HEK293T (cell line): Measurements from ENCODE around the gene FANCI.

ENCODE experiments used
- CTCF ChIA-PET: fragments of 350-600 bp; formaldehyde crosslinking; extraction: SDS; loops from one replicate; lab custom pipeline; 2021; ENCODE audit warnings: antibody characterized with exemption, inconsistent platforms; lab: Yijun Ruan, JAX
- POLR2A ChIA-PET: fragments of 350-600 bp; formaldehyde crosslinking; extraction: SDS; loops from one replicate; lab custom pipeline; 2020; ENCODE audit warnings: antibody characterized with exemption, inconsistent platforms; lab: Yijun Ruan, JAX
- DNase-seq: peaks from one replicate; pipeline ENCODE4 v3.0.0; 2012; ENCODE audit warnings: mixed read lengths; ENCODE audit errors: extremely low spot score
- ARNT ChIP-seq: fragments of 450-650 bp; IDR thresholded peaks from 2 replicates; pipeline ENCODE4 v1.6.1; 2017; ENCODE audit warnings: mild to moderate bottlenecking
- BHLHE40 ChIP-seq: fragments of 450-650 bp; IDR thresholded peaks from 2 replicates; pipeline ENCODE4 v1.6.1; 2016; ENCODE audit warnings: mild to moderate bottlenecking, moderate library complexity, borderline replicate concordance
- CTBP1 ChIP-seq: fragments of 450-650 bp; IDR thresholded peaks from 2 replicates; pipeline ENCODE4 v1.6.1; 2016; ENCODE audit warnings: borderline replicate concordance
- ELF4 ChIP-seq: fragments of 450-650 bp; IDR thresholded peaks from 2 replicates; pipeline ENCODE4 v1.6.1; 2017; ENCODE audit warnings: antibody characterized with exemption
- FOXA1 ChIP-seq: fragments of 450-650 bp; IDR thresholded peaks from 2 replicates; pipeline ENCODE4 v1.6.1; 2016; ENCODE audit warnings: mild to moderate bottlenecking
- FOXK2 ChIP-seq: fragments of 450-650 bp; IDR thresholded peaks from 2 replicates; pipeline ENCODE4 v1.6.1; 2016; ENCODE audit warnings: mild to moderate bottlenecking
- FOXM1 ChIP-seq: fragments of 450-650 bp; IDR thresholded peaks from 2 replicates; pipeline ENCODE4 v1.6.1; 2017; ENCODE audit warnings: mild to moderate bottlenecking, borderline replicate concordance
- HDGF ChIP-seq: fragments of 450-650 bp; IDR thresholded peaks from 2 replicates; pipeline ENCODE4 v1.6.1; 2017; ENCODE audit warnings: antibody characterized with exemption, borderline replicate concordance
- L3MBTL2 ChIP-seq: fragments of 450-650 bp; conservative IDR thresholded peaks from 2 replicates; pipeline ENCODE4 v1.6.1; 2016; ENCODE audit warnings: mild to moderate bottlenecking
- LEF1 ChIP-seq: fragments of 450-650 bp; IDR thresholded peaks from 2 replicates; pipeline ENCODE4 v1.6.1; 2017; ENCODE audit warnings: mild to moderate bottlenecking, borderline replicate concordance
- NFRKB ChIP-seq: fragments of 450-650 bp; IDR thresholded peaks from 2 replicates; pipeline ENCODE4 v1.6.1; 2016; ENCODE audit warnings: mild to moderate bottlenecking, moderate library complexity
- PKNOX1 ChIP-seq: fragments of 450-650 bp; IDR thresholded peaks from 2 replicates; pipeline ENCODE4 v1.6.1; 2016
- SP1 ChIP-seq: fragments of 450-650 bp; IDR thresholded peaks from 2 replicates; pipeline ENCODE4 v1.6.1; 2017
- SUZ12 ChIP-seq: fragments of 450-650 bp; IDR thresholded peaks from 2 replicates; pipeline ENCODE4 v1.6.1; 2016; ENCODE audit warnings: mild to moderate bottlenecking
- TARDBP ChIP-seq: fragments of 450-650 bp; IDR thresholded peaks from 2 replicates; pipeline ENCODE4 v1.6.1; 2016
- ZNF384 ChIP-seq: fragments of 450-650 bp; IDR thresholded peaks from 2 replicates; pipeline ENCODE4 v1.6.1; 2016

Gene FANCI

DNA sequence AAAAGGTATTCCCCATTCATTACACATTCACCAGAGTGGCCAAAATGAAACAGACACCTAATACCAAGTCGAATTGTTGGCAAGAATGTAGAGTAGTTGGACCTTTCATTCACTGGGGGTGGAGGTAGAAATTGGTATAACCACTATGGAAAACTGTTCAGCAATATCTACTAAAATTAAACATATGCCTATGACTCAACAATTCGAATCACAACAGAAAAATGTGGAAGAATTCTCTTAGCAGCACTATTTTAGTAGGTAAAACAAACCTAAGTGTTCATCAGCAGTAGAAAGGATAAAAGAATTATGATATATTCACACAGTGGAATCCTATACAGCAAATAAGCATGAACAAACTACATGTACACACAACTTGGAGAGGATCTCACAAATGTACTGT, 60.2 kb downstream of the FANCI start:
- DNase-seq = no peak
- CTCF ChIA-PET = no interaction called here
- no peak for TF ChIP-seq FOXA1
- no peak for TF ChIP-seq ELF4
- TF ChIP-seq SUZ12 = no peak
- no peak for TF ChIP-seq NFRKB
- no peak for TF ChIP-seq FOXK2
- TF ChIP-seq PKNOX1 = no peak
- TF ChIP-seq SP1 = no peak
- POLR2A ChIA-PET = no interaction called here

DNA sequence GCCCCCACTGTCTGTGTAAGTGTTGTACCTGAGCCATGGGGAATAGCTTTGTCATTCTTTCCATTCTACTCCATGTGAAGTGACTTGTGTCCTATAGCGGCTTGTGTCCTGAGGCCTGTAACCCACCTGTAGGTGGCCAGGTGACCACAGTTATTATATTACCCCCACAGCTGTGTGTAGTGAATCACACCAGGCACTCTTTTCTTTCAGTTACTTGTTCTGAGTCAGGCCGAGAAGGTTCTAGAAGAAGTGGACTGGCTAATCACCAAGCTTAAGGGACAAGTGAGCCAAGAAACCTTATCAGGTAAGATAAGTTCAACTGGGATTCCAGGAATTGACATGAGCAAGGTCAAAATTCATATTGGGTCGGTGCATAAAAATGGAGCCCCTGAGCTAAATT, 61.6 kb downstream of the FANCI start:
- TF ChIP-seq ZNF384 = no peak
- no peak for TF ChIP-seq NFRKB
- DNase-seq = no peak
- POLR2A ChIA-PET = no interaction called here
- CTCF ChIA-PET = no interaction called here

DNA sequence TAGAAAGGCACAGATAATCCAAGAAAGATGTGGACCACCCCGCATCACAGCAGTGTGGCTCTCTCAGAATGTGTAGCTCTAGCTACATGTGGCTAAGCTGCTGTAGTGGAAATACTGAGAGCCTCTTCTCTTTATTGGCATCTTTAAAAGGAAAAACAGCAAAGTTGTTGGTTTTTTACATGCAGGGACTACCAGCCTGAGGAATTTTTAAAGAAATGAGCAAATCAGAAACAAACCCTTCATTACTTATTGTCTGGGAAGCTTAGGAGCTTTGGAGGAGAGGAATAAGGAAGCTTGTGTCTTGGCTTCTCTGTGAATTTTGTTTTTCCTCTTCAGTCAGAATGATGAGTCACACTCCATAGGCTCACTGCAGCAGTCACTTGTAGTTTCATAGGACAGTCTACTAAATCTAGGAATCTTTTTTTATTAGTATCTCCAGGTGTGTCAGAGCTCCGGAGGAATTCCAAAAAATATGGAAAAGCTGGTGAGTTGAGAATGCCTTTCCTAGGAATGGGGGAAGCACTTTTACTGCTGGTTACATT, 63.3 kb downstream of the FANCI start:
- DNase-seq = no peak
- POLR2A ChIA-PET = no interaction called here
- CTCF ChIA-PET = interaction anchor here (1.7 kb wide), 1 partner anchor 100 kb away, joined by 7 read pairs; no protein-coding TSS in a partner anchor
- no peak for TF ChIP-seq PKNOX1
- no peak for TF ChIP-seq NFRKB
- TF ChIP-seq ZNF384 = no peak
- no peak for TF ChIP-seq HDGF
- TF ChIP-seq ARNT = no peak
- no peak for TF ChIP-seq FOXK2
- TF ChIP-seq FOXM1 = no peak
- TF ChIP-seq LEF1 = no peak
- TF ChIP-seq CTBP1 = no peak

- TF ChIP-seq FOXA1 (no peak), BHLHE40 (no peak)
- POLR2A ChIA-PET = no interaction called here
- DNase-seq = no peak
- CTCF ChIA-PET = interaction anchor here (1.7 kb wide), 1 partner anchor 101 kb away, joined by 7 read pairs; no protein-coding TSS in a partner anchor
Observed at GRCh38 chr15:89307791-89308190, 64.0 kb downstream of the FANCI start.

DNA sequence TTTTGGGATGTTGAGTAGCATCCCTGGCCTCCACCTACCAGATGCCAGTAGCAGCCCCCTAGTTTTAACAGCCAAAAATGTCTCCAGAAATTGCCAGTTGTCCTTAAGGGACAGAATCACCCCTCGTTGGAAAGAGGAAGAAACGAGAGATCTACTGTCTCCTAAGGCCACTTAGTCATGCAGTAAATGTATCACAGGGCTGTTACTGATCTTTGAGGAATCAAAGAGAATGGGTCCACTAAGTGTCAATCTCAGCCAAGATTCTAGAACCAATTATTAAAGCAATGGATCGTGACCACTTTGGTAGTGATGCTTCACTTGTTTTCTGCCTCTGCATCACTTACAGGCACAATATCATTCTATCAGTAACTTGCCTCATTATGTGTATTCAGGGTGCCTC, 64.5 kb downstream of the FANCI start:
- DNase-seq = no peak
- TF ChIP-seq FOXA1 = no peak
- no peak for TF ChIP-seq ELF4
- no peak for TF ChIP-seq TARDBP
- TF ChIP-seq LEF1 = no peak
- no peak for TF ChIP-seq PKNOX1
- no peak for TF ChIP-seq FOXM1
- no peak for TF ChIP-seq HDGF
- TF ChIP-seq SP1 = no peak
- TF ChIP-seq L3MBTL2 = no peak
- TF ChIP-seq SUZ12 = no peak
- TF ChIP-seq FOXK2 = no peak
- TF ChIP-seq ARNT = no peak
- TF ChIP-seq BHLHE40 = no peak
- TF ChIP-seq ZNF384 = no peak
- TF ChIP-seq NFRKB = no peak
- no peak for TF ChIP-seq CTBP1
- ChIA-PET CTCF (no interaction called here), POLR2A (no interaction called here)

- DNase-seq = no peak
- CTCF ChIA-PET = no interaction called here
- TF ChIP-seq CTBP1 (no peak), PKNOX1 (no peak)
- POLR2A ChIA-PET = no interaction called here
Observed at GRCh38 chr15:89309993-89310392, 66.2 kb downstream of the FANCI start.

DNA sequence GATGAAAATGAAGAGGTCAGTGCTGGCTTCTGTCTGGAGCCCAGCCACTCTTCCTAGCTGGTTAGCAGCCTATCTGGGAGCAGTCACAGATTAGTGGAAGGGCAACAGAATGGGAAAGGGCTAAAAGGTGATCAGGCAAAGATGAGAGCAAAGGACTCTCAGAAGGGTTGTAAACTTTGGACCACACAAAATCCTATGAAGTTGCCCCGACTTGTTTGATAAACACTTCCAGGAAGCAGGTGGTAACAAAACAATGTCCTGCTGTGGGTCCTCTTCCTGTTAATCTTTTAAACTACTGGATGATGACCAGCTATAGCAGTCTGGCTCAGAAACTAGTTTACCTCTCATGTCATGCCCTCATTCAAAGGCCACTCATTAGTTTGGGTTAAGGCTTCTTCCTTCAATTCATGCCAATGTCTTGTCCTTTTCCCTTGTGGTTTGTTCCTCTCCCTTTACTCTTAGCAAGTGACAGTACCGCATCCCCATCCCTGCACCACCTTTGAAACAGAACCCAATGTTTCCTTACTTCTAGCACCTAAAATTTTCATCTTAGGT, 71.7 kb downstream of the FANCI start:
- ChIA-PET CTCF (no interaction called here), POLR2A (interaction anchor here (0.9 kb wide), 1 partner anchor 19 kb away, joined by 3 read pairs; the partner anchor contains the start of gene POLG)
- no peak for DNase-seq
- TF ChIP-seq ELF4 (no peak), SUZ12 (no peak), BHLHE40 (no peak), L3MBTL2 (no peak), FOXK2 (no peak), PKNOX1 (no peak), NFRKB (no peak), HDGF (no peak)
